ENCODE measurements around the gene KSR2.

DNA sequence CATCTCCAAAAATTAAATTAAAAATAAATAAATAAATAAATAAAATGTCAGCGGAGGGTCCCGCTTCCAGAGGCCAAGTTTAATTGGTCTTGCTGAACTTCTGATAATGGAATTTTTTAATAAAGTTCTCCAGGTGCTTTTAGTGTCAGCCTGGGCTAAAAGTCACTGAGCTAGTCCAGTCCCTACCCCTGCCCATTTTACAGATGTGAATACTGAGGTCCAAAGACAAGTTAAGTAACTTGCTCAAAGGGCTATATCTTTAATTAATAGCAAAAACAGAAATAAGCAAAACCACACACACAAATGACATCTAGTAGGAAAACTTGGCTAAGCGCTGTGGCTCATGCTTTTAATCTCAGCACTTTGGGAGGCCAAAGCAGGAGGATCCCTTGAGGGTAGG, 42.1 kb upstream of the KSR2 start:
- no peak for TF ChIP-seq POLR2A (IDR thresholded peaks at IDR 0.05; ENCODE audit: low read length)
- no peak for TF ChIP-seq GATA1 (IDR thresholded peaks at IDR 0.05; ENCODE audit: low read depth, low read length)

All from erythroblast (primary cell).